Neutrophil (primary cell): ENCODE measurements around the gene SPTBN1.

Experiments used
- H3K27ac ChIP-seq: fragments of 200-600 bp; sonication (generic); 2 replicates; pipeline ENCODE4 v1.5.1; 2016; ENCODE audit warnings: mild to moderate bottlenecking, moderate library complexity
- H3K27me3 ChIP-seq: fragments of 200-600 bp; sonication (generic); 2 replicates; pipeline ENCODE4 v1.6.0; 2016; ENCODE audit warnings: mild to moderate bottlenecking
- H3K36me3 ChIP-seq: fragments of 200-600 bp; sonication (generic); 2 replicates; pipeline ENCODE4 v1.5.1; 2017
- H3K4me1 ChIP-seq, 2 experiments: fragments of 200-600 bp in 1 of 2; sonication (generic) in 1 of 2; 1 replicate in 1 of 2; 2 replicates in 1 of 2; pipeline versions ENCODE4 v1.5.1 to v1.6.1; 2013 to 2016; ENCODE audit warnings: low read depth in 1 of 2, low read length in 1 of 2, mild to moderate bottlenecking in 1 of 2, moderate library complexity in 1 of 2; ENCODE audit not compliant: control insufficient read depth in 1 of 2, insufficient read depth in 1 of 2
- H3K4me3 ChIP-seq, 2 experiments: fragments of 200-600 bp in 1 of 2; sonication (generic) in 1 of 2; 1 replicate in 1 of 2; 2 replicates in 1 of 2; pipeline ENCODE4 v1.5.1; 2013 to 2016; ENCODE audit warnings: low read depth in 1 of 2, low read length in 1 of 2, mild to moderate bottlenecking in 1 of 2, moderate library complexity in 1 of 2
- H3K9me3 ChIP-seq: fragments of 200-600 bp; sonication (generic); 2 replicates; pipeline ENCODE4 v1.5.1; 2016
- TF ChIP-seq, protein P1 (sequence below): fragments of 200-600 bp; sonication (generic); IDR thresholded peaks from 2 replicates; pipeline ENCODE4 v1.5.1; 2016; ENCODE audit warnings: antibody characterized with exemption

SPTBN1 gene

DNA sequence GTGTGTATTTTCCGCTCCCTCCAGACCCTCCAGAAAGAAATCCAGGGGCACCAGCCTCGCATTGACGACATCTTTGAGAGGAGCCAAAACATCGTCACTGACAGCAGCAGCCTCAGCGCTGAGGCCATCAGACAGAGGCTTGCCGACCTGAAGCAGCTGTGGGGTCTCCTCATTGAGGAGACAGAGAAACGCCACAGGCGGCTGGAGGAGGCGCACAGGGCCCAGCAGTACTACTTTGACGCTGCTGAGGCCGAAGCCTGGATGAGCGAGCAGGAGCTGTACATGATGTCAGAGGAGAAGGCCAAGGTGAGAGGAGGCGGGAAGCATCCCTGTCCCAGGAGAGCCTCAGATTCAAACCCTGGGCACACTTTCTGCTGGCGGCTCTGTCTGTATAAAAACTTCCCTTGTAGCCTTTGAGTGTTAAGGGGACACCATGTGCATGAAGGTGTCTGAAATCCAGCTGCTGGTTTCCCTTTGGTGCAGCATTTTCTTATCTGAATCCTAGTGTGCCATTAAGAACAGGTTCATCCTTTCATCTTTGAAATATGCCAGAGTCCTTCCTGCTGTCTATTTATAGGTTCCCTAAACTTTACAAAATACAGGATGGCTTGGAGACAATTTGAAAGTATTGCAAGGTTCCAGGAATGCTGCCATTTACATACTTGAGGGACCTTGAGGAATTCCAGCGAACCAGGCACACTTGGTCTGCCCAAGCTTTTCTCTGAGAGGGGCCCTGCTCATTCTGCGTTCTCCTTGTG, 190.2 kb downstream of the SPTBN1 start:
- H3K4me1 ChIP-seq = no peaks in the 10 kb centered on the region
- H3K27ac ChIP-seq = no peak overlapping the region
- TF ChIP-seq, protein P1, sequence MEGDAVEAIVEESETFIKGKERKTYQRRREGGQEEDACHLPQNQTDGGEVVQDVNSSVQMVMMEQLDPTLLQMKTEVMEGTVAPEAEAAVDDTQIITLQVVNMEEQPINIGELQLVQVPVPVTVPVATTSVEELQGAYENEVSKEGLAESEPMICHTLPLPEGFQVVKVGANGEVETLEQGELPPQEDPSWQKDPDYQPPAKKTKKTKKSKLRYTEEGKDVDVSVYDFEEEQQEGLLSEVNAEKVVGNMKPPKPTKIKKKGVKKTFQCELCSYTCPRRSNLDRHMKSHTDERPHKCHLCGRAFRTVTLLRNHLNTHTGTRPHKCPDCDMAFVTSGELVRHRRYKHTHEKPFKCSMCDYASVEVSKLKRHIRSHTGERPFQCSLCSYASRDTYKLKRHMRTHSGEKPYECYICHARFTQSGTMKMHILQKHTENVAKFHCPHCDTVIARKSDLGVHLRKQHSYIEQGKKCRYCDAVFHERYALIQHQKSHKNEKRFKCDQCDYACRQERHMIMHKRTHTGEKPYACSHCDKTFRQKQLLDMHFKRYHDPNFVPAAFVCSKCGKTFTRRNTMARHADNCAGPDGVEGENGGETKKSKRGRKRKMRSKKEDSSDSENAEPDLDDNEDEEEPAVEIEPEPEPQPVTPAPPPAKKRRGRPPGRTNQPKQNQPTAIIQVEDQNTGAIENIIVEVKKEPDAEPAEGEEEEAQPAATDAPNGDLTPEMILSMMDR = no peak
- H3K36me3 ChIP-seq = peaks cover 98% of the 10 kb centered on the region
- no peak overlapping the region for H3K4me3 ChIP-seq
- H3K27me3 ChIP-seq = no peaks in the 10 kb centered on the region
- H3K9me3 ChIP-seq = no peaks in the 10 kb centered on the region

DNA sequence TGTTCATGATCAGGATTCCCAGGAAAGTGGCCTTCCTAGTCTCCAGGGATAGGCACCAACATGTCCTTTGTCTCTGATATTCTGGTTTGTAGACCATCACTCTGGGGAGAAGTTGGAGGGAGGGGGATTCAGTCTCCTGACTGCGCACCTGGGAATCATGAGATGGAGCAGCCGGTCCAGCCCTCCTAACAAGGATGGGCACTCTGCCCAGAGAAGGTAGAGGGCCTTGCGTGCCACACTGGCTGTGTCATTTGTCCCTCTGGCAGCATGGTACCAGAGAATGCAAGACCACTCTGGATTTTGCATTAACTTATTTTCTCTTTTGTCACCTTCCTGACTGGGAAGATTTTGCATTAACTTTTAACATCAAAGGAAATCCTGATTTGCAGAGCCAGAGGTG, 192.1 kb downstream of the SPTBN1 start:
- Histone ChIP-seq H3K27me3 (no peaks in the 10 kb centered on the region), H3K9me3 (no peaks in the 10 kb centered on the region), H3K36me3 (peaks cover 98% of the 10 kb centered on the region), H3K4me3 (no peak overlapping the region), H3K27ac (no peak overlapping the region), H3K4me1 (no peaks in the 10 kb centered on the region)
- TF ChIP-seq, protein P1 = no peak

DNA sequence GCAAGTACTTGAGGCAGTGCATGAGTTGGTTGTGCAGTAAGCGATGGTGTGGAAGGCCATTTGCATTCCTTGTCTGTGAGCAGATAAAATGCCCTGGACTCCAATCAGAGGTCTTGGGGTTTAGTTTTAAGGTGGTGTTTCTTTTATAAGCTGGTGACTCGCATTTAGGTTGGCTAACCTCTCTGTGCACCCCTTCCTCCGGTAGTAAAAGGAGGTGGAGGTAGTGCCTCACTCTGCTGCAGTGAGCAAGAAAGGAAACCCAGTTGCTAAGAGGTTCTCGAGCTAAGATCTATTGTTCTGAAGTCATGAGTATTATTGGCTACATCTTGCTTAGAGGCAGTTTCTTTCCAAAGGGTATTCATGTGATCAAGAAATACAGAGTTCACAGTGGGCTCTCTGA, 193.1 kb downstream of the SPTBN1 start:
- Histone ChIP-seq H3K27me3 (no peaks in the 10 kb centered on the region), H3K9me3 (no peaks in the 10 kb centered on the region), H3K36me3 (peaks cover 98% of the 10 kb centered on the region), H3K4me3 (no peak overlapping the region), H3K4me1 (no peaks in the 10 kb centered on the region), H3K27ac (no peak overlapping the region)
- TF ChIP-seq, protein P1 = no peak

DNA sequence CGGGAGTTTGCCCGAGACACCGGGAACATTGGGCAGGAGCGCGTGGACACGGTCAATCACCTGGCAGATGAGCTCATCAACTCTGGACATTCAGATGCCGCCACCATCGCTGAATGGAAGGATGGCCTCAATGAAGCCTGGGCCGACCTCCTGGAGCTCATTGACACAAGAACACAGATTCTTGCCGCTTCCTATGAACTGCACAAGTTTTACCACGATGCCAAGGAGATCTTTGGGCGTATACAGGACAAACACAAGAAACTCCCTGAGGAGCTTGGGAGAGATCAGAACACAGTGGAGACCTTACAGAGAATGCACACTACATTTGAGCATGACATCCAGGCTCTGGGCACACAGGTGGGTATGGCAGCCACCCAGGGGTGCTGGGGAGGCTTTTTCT, 193.5 kb downstream of the SPTBN1 start:
- Histone ChIP-seq H3K4me1 (no peaks in the 10 kb centered on the region), H3K4me3 (no peak overlapping the region), H3K9me3 (no peaks in the 10 kb centered on the region), H3K36me3 (peaks cover 98% of the 10 kb centered on the region), H3K27ac (no peak overlapping the region), H3K27me3 (no peaks in the 10 kb centered on the region)
- TF ChIP-seq, protein P1 = no peak

DNA sequence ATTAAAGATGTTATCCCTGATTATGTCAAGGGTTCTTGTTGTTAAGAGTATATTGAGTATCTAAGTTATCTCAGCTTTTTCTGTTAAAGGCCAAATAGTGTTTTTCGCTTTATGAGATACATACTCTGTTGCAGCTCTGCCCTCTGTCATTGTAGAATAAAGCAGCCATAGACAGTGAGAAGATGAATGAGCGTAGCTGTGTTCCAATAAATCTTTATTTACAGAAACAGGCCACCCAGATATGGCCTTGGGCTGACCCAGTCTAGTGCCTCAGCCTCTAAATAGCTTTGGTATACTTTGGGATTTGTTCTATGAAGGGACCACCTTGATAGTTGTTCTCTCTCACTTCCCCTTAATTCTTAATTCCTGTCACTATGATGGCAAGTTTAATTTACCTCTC, 194.5 kb downstream of the SPTBN1 start:
- Histone ChIP-seq H3K36me3 (peaks cover 98% of the 10 kb centered on the region), H3K4me1 (no peaks in the 10 kb centered on the region)
- TF ChIP-seq, protein P1 = no peak

More for the DNA sequence above, 194.5 kb downstream of the SPTBN1 start:
- Histone ChIP-seq H3K9me3 (no peaks in the 10 kb centered on the region), H3K4me3 (no peak overlapping the region), H3K27me3 (no peaks in the 10 kb centered on the region), H3K27ac (no peak overlapping the region)
